ENCODE results near the gene NACC2. TPM values are rescaled to one million over a fixed set of nuclear protein-coding genes. Genes with fewer than 3 reads are reported as not detected.

Gene NACC2
- polyA plus RNA-seq, 3 donors, result 8.1 to 32.4 (median 8.7) TPM

- Mint-ChIP-seq H3K36me3 (no peaks in the 10 kb centered on the region), H3K27me3 (ENCODE audit: low read depth in 3 of 3) (peaks cover 38 to 75% (median 46%) of the 10 kb centered on the region in 3 donors), H3K4me1 (peaks cover 5% of the 10 kb centered on the region), H3K9me3 (peaks cover 0 to 9% (median 4%) of the 10 kb centered on the region in 7 donors), H3K4me3 (peak overlapping the region; percentile 27 to 77), H3K27ac (no peak overlapping the region)
- WGBS (ENCODE audit: insufficient coverage), result 1% methylated on average over 45 of the region's 69 CpGs
- Histone ChIP-seq H3K4me3 (replicated peaks in 1 of 3; ENCODE audit: low read depth in 2 of 3, low read length in 3 of 3) (peak overlapping the region in 1 of 3 experiments; percentile 40), H3K4me1 (ENCODE audit: control insufficient read depth in 1 of 2, insufficient read depth in 2 of 2, low read length in 2 of 2) (no peaks in the 10 kb centered on the region), H3K9me3 (replicated peaks in 1 of 2; ENCODE audit: control insufficient read depth in 1 of 2, insufficient read depth in 1 of 2, low read length in 2 of 2) (peaks cover 0 to 10% of the 10 kb centered on the region in 2 donors), H3K79me2 (ENCODE audit: insufficient read depth, low read length) (no peaks in the 10 kb centered on the region), H3K4me2 (replicated peaks; ENCODE audit: extremely low read depth, low read length, poor library complexity, severe bottlenecking) (peak overlapping the region; percentile 47), H3K36me3 (replicated peaks in 1 of 2; ENCODE audit: control insufficient read depth in 1 of 2, insufficient read depth in 2 of 2, low read length in 2 of 2) (no peaks in the 10 kb centered on the region), H3K9ac (ENCODE audit: insufficient read depth, low read length, poor library complexity, severe bottlenecking) (no peak overlapping the region), H4K20me1 (ENCODE audit: insufficient read depth, low read length) (no peaks in the 10 kb centered on the region), H2AFZ (ENCODE audit: insufficient read depth, low read depth, low read length, poor library complexity, severe bottlenecking) (peak overlapping the region; percentile 46), H3K27me3 (ENCODE audit: control insufficient read depth in 2 of 2, insufficient read depth in 2 of 2, low read length in 2 of 2) (peaks cover 13 to 36% of the 10 kb centered on the region in 2 donors), H3K27ac (ENCODE audit: low read depth in 1 of 2, low read length in 2 of 2) (no peak overlapping the region)
- no peak for DNase-seq
- intact Hi-C loops (cut with micrococcal nuclease), result no loop called here
- peak; percentile 31 for TF ChIP-seq CTCF (IDR thresholded peaks at IDR 0.05)
Measured at GRCh38 chr9:136133191-136133958, 38.3 kb upstream of the NACC2 start.

- no peaks in the 10 kb centered on the region for H3K36me3 ChIP-seq (replicated peaks in 1 of 2; ENCODE audit: control insufficient read depth in 1 of 2, insufficient read depth in 2 of 2, low read length in 2 of 2)
- H2AFZ ChIP-seq (ENCODE audit: insufficient read depth, low read depth, low read length, poor library complexity, severe bottlenecking), result no peak overlapping the region
- peaks cover 0 to 10% of the 10 kb centered on the region in 2 donors for H3K9me3 ChIP-seq (replicated peaks in 1 of 2; ENCODE audit: control insufficient read depth in 1 of 2, insufficient read depth in 1 of 2, low read length in 2 of 2)
- H3K79me2 ChIP-seq (ENCODE audit: insufficient read depth, low read length), result no peaks in the 10 kb centered on the region
- no peak overlapping the region for H3K4me3 ChIP-seq (replicated peaks in 1 of 3; ENCODE audit: low read depth in 2 of 3, low read length in 3 of 3)
- no peak overlapping the region for H3K9ac ChIP-seq (ENCODE audit: insufficient read depth, low read length, poor library complexity, severe bottlenecking)
- no peak overlapping the region for H3K27ac ChIP-seq (ENCODE audit: low read depth in 1 of 2, low read length in 2 of 2)
- no peaks in the 10 kb centered on the region for H4K20me1 ChIP-seq (ENCODE audit: insufficient read depth, low read length)
- WGBS (ENCODE audit: insufficient coverage), result 13% methylated on average over 38 of the region's 52 CpGs
- H3K4me2 ChIP-seq (replicated peaks; ENCODE audit: extremely low read depth, low read length, poor library complexity, severe bottlenecking), result no peak overlapping the region
- no peaks in the 10 kb centered on the region for H3K36me3 Mint-ChIP-seq
- no peaks in the 10 kb centered on the region for H3K4me1 ChIP-seq (ENCODE audit: control insufficient read depth in 1 of 2, insufficient read depth in 2 of 2, low read length in 2 of 2)
- no peak for TF ChIP-seq CTCF (IDR thresholded peaks at IDR 0.05)
- peak overlapping the region in 1 of 2 donors; percentile 82 for H3K4me3 Mint-ChIP-seq
- peaks cover 5% of the 10 kb centered on the region for H3K4me1 Mint-ChIP-seq
- intact Hi-C loops (cut with micrococcal nuclease), result no loop called here
- peaks cover 0 to 9% (median 4%) of the 10 kb centered on the region in 7 donors for H3K9me3 Mint-ChIP-seq
- DNase-seq, result no peak
- H3K27me3 Mint-ChIP-seq (ENCODE audit: low read depth in 3 of 3), result peaks cover 38 to 74% (median 43%) of the 10 kb centered on the region in 3 donors
- no peak overlapping the region for H3K27ac Mint-ChIP-seq
- H3K27me3 ChIP-seq (ENCODE audit: control insufficient read depth in 2 of 2, insufficient read depth in 2 of 2, low read length in 2 of 2), result peaks cover 13 to 36% of the 10 kb centered on the region in 2 donors
Measured at GRCh38 chr9:136132512-136133050, 37.5 kb upstream of the NACC2 start.

Measured in CD14-positive monocyte (primary cell).